Loucy (cell line): ENCODE data around the gene CD84.
A peak's percentile ranks its signal among the peaks of the same experiment; 100 is the strongest.

ENCODE experiments used
- H2AFZ ChIP-seq: fragments of 200-600 bp; sonication (generic); 2 replicates; pipeline ENCODE4 v1.6.0; 2016; ENCODE audit warnings: antibody characterized with exemption, mild to moderate bottlenecking, low read length, moderate library complexity
- H3F3A ChIP-seq: fragments of 200-600 bp; 2 replicates; pipeline ENCODE4 v1.6.0; 2016; ENCODE audit warnings: antibody characterized with exemption, low read depth, mild to moderate bottlenecking
- H3K27me3 ChIP-seq: fragments of 200-600 bp; sonication (generic); 2 replicates; pipeline ENCODE4 v1.6.1; 2014; ENCODE audit warnings: low read length, mild to moderate bottlenecking; ENCODE audit not compliant: insufficient read depth, poor library complexity, severe bottlenecking
- H3K36me3 ChIP-seq: fragments of 200-600 bp; sonication (generic); 2 replicates; pipeline ENCODE4 v1.6.1; 2016; ENCODE audit warnings: low read length; ENCODE audit not compliant: insufficient read depth
- H3K4me1 ChIP-seq: fragments of 200-600 bp; sonication (generic); 2 replicates; pipeline ENCODE4 v1.5.1; 2014; ENCODE audit warnings: low read length, mild to moderate bottlenecking; ENCODE audit not compliant: insufficient read depth, poor library complexity, severe bottlenecking
- H3K4me2 ChIP-seq: fragments of 200-600 bp; sonication (generic); 2 replicates; pipeline ENCODE4 v1.6.0; 2014; ENCODE audit warnings: antibody characterized with exemption, low read length, low read depth, mild to moderate bottlenecking; ENCODE audit not compliant: poor library complexity, severe bottlenecking
- H3K4me3 ChIP-seq: fragments of 200-600 bp; sonication (generic); 2 replicates; pipeline ENCODE4 v1.5.1; 2014; ENCODE audit warnings: low read length, mild to moderate bottlenecking, mixed read lengths; ENCODE audit not compliant: poor library complexity, severe bottlenecking
- H3K79me2 ChIP-seq: fragments of 200-600 bp; sonication (generic); 2 replicates; pipeline ENCODE4 v1.6.1; 2014; ENCODE audit warnings: low read length; ENCODE audit not compliant: insufficient read depth
- H3K9ac ChIP-seq: fragments of 200-600 bp; sonication (generic); 2 replicates; pipeline ENCODE4 v1.6.0; 2014; ENCODE audit warnings: mild to moderate bottlenecking, low read depth, low read length, moderate library complexity; ENCODE audit not compliant: poor library complexity, severe bottlenecking
- H3K9me2 ChIP-seq: fragments of 200-600 bp; sonication (generic); replicated peaks from 2 replicates; pipeline ENCODE4 v1.6.1; 2016; ENCODE audit warnings: low read depth, low read length, mixed read lengths
- H3K9me3 ChIP-seq: fragments of 200-600 bp; sonication (generic); 2 replicates; pipeline ENCODE4 v1.6.1; 2014; ENCODE audit warnings: mild to moderate bottlenecking, antibody characterized with exemption, low read length, low read depth; ENCODE audit not compliant: insufficient read depth
- H4K20me1 ChIP-seq: fragments of 200-600 bp; sonication (generic); 2 replicates; pipeline ENCODE4 v1.6.0; 2014; ENCODE audit warnings: antibody characterized with exemption, low read length, mild to moderate bottlenecking; ENCODE audit not compliant: insufficient read depth, poor library complexity, severe bottlenecking
- CTCF ChIP-seq: fragments of 200-600 bp; sonication (generic); conservative IDR thresholded peaks from 2 replicates; pipeline ENCODE4 v1.5.1; 2014; ENCODE audit warnings: mild to moderate bottlenecking, antibody characterized with exemption, low read length
- EZH2phosphoT487 ChIP-seq: fragments of 200-600 bp; IDR thresholded peaks from 2 replicates; pipeline ENCODE4 v1.6.1; 2018; ENCODE audit warnings: antibody characterized with exemption, mild to moderate bottlenecking, moderate library complexity, borderline replicate concordance

CD84 gene

DNA sequence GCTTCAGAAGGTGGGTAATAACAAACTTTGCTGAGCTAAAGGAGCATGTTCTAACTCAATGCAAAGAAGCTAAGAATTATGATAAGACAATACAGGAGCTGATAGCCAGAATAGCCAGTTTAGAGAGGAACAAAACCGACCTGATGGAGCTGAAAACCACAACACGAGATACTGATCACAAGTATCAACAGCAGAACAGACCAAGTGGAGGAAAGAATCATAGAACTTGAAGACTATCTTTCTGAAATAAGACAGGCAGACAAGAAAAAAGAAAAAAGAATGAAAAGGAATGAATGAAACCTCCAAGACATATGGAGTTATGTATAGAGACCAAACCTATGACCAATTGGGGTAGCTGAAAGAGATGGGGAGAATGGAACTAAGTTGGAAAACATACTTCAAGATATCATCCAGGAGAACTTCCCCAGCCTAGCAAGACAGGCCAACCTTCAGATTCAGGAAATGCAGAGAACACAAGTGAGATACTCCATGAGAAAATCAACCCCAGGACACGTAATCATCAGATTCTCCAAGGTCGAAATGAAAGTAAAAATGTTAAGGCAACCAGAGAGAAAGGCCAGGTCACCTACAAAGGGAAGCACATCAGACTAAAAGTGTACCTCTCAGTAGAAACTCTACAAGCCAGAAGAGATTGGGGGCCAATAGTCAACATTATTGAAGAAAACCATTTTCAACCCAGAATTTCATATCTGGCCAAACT lies 20.5 kb downstream of the CD84 start:
- peak overlapping the region; percentile 18 for H3K4me3 ChIP-seq
- H3K9me2 ChIP-seq, result no peaks in the 10 kb centered on the region
- peaks cover 28% of the 10 kb centered on the region for H3K4me1 ChIP-seq
- H2AFZ ChIP-seq, result no peak overlapping the region
- H3K27me3 ChIP-seq, result no peaks in the 10 kb centered on the region
- H3F3A ChIP-seq, result no peaks in the 10 kb centered on the region
- TF ChIP-seq EZH2phosphoT487, result no peak
- TF ChIP-seq CTCF, result no peak
- H3K4me2 ChIP-seq, result peak overlapping the region; percentile 47
- H3K36me3 ChIP-seq, result no peaks in the 10 kb centered on the region; the same call in 1 of the 2 replicates
- H4K20me1 ChIP-seq, result no peaks in the 10 kb centered on the region
- no peak overlapping the region for H3K9ac ChIP-seq
- peaks cover 5% of the 10 kb centered on the region; the same call in 1 of the 2 replicates for H3K79me2 ChIP-seq
- peaks cover 3% of the 10 kb centered on the region; the same call in 1 of the 2 replicates for H3K9me3 ChIP-seq

- Histone ChIP-seq H3K4me2 (no peak overlapping the region), H3K79me2 (peaks cover 5% of the 10 kb centered on the region; the same call in 1 of the 2 replicates), H3K4me3 (no peak overlapping the region), H3K9me2 (no peaks in the 10 kb centered on the region), H3K36me3 (peaks cover 20% of the 10 kb centered on the region), H3K27me3 (no peaks in the 10 kb centered on the region), H4K20me1 (no peaks in the 10 kb centered on the region), H2AFZ (no peak overlapping the region), H3K4me1 (peaks cover 12% of the 10 kb centered on the region), H3F3A (no peaks in the 10 kb centered on the region), H3K9ac (no peak overlapping the region), H3K9me3 (no peaks in the 10 kb centered on the region)
- TF ChIP-seq CTCF (no peak), EZH2phosphoT487 (no peak)
Measured at GRCh38 chr1:160553778-160554177, 25.5 kb downstream of the CD84 start.

- no peaks in the 10 kb centered on the region for H3K27me3 ChIP-seq
- H3K36me3 ChIP-seq, result peaks cover 20% of the 10 kb centered on the region
- no peaks in the 10 kb centered on the region for H3K9me3 ChIP-seq
Measured at GRCh38 chr1:160552425-160552824, 26.9 kb downstream of the CD84 start.

More at GRCh38 chr1:160552425-160552824, 26.9 kb downstream of the CD84 start:
- no peak overlapping the region for H3K4me3 ChIP-seq
- no peaks in the 10 kb centered on the region for H3K4me1 ChIP-seq
- H3K9me2 ChIP-seq, result no peaks in the 10 kb centered on the region
- H3K79me2 ChIP-seq, result peaks cover 5% of the 10 kb centered on the region; the same call in 1 of the 2 replicates
- no peak overlapping the region for H3K4me2 ChIP-seq
- TF ChIP-seq CTCF, result no peak
- no peak for TF ChIP-seq EZH2phosphoT487
- H3F3A ChIP-seq, result no peaks in the 10 kb centered on the region
- H2AFZ ChIP-seq, result no peak overlapping the region
- no peak overlapping the region for H3K9ac ChIP-seq
- no peaks in the 10 kb centered on the region for H4K20me1 ChIP-seq
